ENCODE results near the gene CXorf38.

- TF ChIP-seq POLR2A (IDR thresholded peaks at IDR 0.05), result no peak
- TF ChIP-seq CTCF (IDR thresholded peaks at IDR 0.05), result no peak
These were observed 23.7 kb downstream of the CXorf38 start for GRCh38 chrX:40623665-40624064.

Measured in uterus (tissue), 2 donors.